NB4 (cell line): ENCODE measurements around the gene CST6.

Experiments
- DNase-seq: peaks from one replicate; pipeline ENCODE4 v3.0.0; 2010; ENCODE audit warnings: low read depth
- H3K4me3 ChIP-seq: one replicate; pipeline ENCODE4 v1.5.1; 2011; ENCODE audit warnings: mild to moderate bottlenecking, low read depth, low read length, moderate library complexity
- CTCF ChIP-seq: IDR thresholded peaks from one replicate; pipeline ENCODE4 v1.5.1; 2012; ENCODE audit warnings: low read depth, low read length
- MAX ChIP-seq: IDR thresholded peaks from 2 replicates; pipeline ENCODE4 v1.6.1; 2011; ENCODE audit warnings: low read depth, low read length
- MYC ChIP-seq: IDR thresholded peaks from 2 replicates; pipeline ENCODE4 v1.6.1; 2011; ENCODE audit warnings: low read depth, low read length
- POLR2A ChIP-seq: IDR thresholded peaks from 2 replicates; pipeline ENCODE4 v1.6.1; 2011; ENCODE audit warnings: mild to moderate bottlenecking; ENCODE audit not compliant: insufficient read length; ENCODE audit errors: extremely low read depth

The CST6 gene

GRCh38 chr11:65972116-65972515, 39.7 kb upstream of the CST6 start:
- TF ChIP-seq MAX (no peak), MYC (no peak), CTCF (no peak), POLR2A (no peak)
- H3K4me3 ChIP-seq = no peak overlapping the region

GRCh38 chr11:65973439-65974110, 38.2 kb upstream of the CST6 start:
- no peak for DNase-seq
- no peak for TF ChIP-seq MYC
- no peak for TF ChIP-seq POLR2A
- TF ChIP-seq CTCF = no peak
- no peak overlapping the region for H3K4me3 ChIP-seq

More at GRCh38 chr11:65972116-65972515, 39.7 kb upstream of the CST6 start:
- no peak for DNase-seq

- H3K4me3 ChIP-seq = no peak overlapping the region
- DNase-seq = no peak
- TF ChIP-seq CTCF (no peak), MYC (no peak), MAX (no peak), POLR2A (no peak)
Measured at GRCh38 chr11:65975771-65976170, 36.0 kb upstream of the CST6 start.

- no peak for TF ChIP-seq CTCF
- no peak for TF ChIP-seq MYC
- TF ChIP-seq MAX = no peak
- no peak for TF ChIP-seq POLR2A
- no peak for DNase-seq
- no peak overlapping the region for H3K4me3 ChIP-seq
Measured at GRCh38 chr11:65976216-65977176, 35.3 kb upstream of the CST6 start.

GRCh38 chr11:65977621-65978390, 34.0 kb upstream of the CST6 start:
- no peak for DNase-seq
- no peak overlapping the region for H3K4me3 ChIP-seq
- TF ChIP-seq MYC (no peak), POLR2A (no peak), CTCF (no peak), MAX (no peak)
